Nephron (organoid): Measurements from ENCODE around the gene KIAA0930.
"Not testable (repeated sequence)": the region's sequence is repeated elsewhere in the genome, so short reads cannot be mapped to it uniquely, and the experiment has no call there.

ENCODE experiments used
- H3K27ac Mint-ChIP-seq, 3 experiments: 2 replicates each; pipeline ENCODE4 v1.8.0; 2020; ENCODE audit warnings: mixed read lengths in 3 of 3, mild to moderate bottlenecking in 2 of 3, moderate library complexity in 1 of 3
- H3K27me3 Mint-ChIP-seq: 2 replicates; pipeline ENCODE4 v1.8.0; 2021; ENCODE audit warnings: low read depth, mild to moderate bottlenecking, moderate library complexity, mixed read lengths
- H3K36me3 Mint-ChIP-seq: 2 replicates; pipeline ENCODE4 v1.8.0; 2020; ENCODE audit warnings: low read depth, mixed read lengths
- H3K4me1 Mint-ChIP-seq: 2 replicates; pipeline ENCODE4 v1.8.0; 2020; ENCODE audit warnings: mixed read lengths
- H3K4me3 Mint-ChIP-seq, 3 experiments: 2 replicates each; pipeline ENCODE4 v1.8.0; 2020; ENCODE audit warnings: mild to moderate bottlenecking in 3 of 3, mixed read lengths in 3 of 3, moderate library complexity in 2 of 3
- H3K9me3 Mint-ChIP-seq: 2 replicates; pipeline ENCODE4 v1.8.0; 2020; ENCODE audit warnings: mixed read lengths
- TF ChIP-seq, protein P1 (sequence below), 3 experiments: fragments of 200-600 bp; sonication (generic); IDR thresholded peaks; one replicate each; pipeline ENCODE4 v1.5.0; 2021; ENCODE audit warnings: antibody characterized with exemption in 3 of 3; ENCODE audit not compliant: unreplicated experiment in 3 of 3

KIAA0930 gene

DNA sequence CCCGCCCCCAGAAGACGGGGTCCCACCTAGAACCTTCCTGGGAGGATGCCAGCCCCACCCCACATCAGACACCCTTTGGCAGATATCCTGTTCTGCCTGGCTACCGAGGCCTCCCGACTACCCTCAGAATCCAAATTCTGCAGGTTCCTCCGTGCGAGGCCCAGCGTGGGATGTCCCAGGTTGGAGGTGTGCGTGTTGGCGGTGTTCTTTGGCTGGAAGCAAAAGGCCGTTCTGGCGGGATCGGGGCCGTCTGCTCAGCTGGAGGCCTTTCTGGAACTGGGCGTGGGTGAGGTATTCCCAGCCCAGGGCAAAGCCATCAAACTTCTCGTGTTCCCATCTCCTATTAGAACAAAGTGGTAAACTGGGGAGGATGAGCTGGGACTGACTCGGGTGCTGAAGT, 44.4 kb downstream of the KIAA0930 start:
- Mint-ChIP-seq H3K4me1 (peaks cover 18% of the 10 kb centered on the region), H3K27me3 (no peaks in the 10 kb centered on the region), H3K9me3 (no peaks in the 10 kb centered on the region), H3K4me3 (no peak overlapping the region), H3K36me3 (peaks cover 16% of the 10 kb centered on the region), H3K27ac (no peak overlapping the region)
- TF ChIP-seq, protein P1, sequence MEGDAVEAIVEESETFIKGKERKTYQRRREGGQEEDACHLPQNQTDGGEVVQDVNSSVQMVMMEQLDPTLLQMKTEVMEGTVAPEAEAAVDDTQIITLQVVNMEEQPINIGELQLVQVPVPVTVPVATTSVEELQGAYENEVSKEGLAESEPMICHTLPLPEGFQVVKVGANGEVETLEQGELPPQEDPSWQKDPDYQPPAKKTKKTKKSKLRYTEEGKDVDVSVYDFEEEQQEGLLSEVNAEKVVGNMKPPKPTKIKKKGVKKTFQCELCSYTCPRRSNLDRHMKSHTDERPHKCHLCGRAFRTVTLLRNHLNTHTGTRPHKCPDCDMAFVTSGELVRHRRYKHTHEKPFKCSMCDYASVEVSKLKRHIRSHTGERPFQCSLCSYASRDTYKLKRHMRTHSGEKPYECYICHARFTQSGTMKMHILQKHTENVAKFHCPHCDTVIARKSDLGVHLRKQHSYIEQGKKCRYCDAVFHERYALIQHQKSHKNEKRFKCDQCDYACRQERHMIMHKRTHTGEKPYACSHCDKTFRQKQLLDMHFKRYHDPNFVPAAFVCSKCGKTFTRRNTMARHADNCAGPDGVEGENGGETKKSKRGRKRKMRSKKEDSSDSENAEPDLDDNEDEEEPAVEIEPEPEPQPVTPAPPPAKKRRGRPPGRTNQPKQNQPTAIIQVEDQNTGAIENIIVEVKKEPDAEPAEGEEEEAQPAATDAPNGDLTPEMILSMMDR (IDR thresholded peaks at IDR 0.05; ENCODE audit: unreplicated experiment in 3 of 3) = no peak

DNA sequence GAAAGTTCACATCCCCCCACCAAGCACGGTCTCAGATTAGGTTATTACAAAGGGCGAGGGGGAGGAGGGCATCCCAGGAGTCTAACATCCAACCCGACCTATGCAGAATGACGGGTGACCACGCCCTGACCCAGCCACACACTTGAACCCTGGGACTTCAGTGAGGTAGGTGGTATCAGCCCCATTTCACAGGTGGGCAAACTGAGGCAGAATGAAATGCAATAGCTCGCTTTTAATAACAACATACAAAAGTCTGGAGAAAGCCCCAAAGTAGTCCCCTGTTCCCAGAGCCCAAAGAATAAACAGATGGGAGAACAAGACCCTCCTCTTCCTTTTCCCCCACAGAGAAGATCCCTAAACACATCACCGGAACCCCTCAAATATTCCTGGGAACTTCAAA, 45.1 kb downstream of the KIAA0930 start:
- Mint-ChIP-seq H3K4me3 (no peak overlapping the region), H3K4me1 (peaks cover 11% of the 10 kb centered on the region), H3K9me3 (no peaks in the 10 kb centered on the region), H3K27ac (no peak overlapping the region), H3K36me3 (peaks cover 15% of the 10 kb centered on the region), H3K27me3 (no peaks in the 10 kb centered on the region)
- TF ChIP-seq, protein P1 (IDR thresholded peaks at IDR 0.05; ENCODE audit: unreplicated experiment in 3 of 3) = no peak

- no peak overlapping the region for H3K27ac Mint-ChIP-seq
- peaks cover 10% of the 10 kb centered on the region for H3K36me3 Mint-ChIP-seq
- peaks cover 9% of the 10 kb centered on the region for H3K4me1 Mint-ChIP-seq
- no peaks in the 10 kb centered on the region for H3K27me3 Mint-ChIP-seq
- TF ChIP-seq, protein P1 (IDR thresholded peaks at IDR 0.05; ENCODE audit: unreplicated experiment in 3 of 3) = no peak
- H3K9me3 Mint-ChIP-seq = no peaks in the 10 kb centered on the region
- no peak overlapping the region for H3K4me3 Mint-ChIP-seq
These were observed 46.0 kb downstream of the KIAA0930 start for GRCh38 chr22:45194686-45195085.

DNA sequence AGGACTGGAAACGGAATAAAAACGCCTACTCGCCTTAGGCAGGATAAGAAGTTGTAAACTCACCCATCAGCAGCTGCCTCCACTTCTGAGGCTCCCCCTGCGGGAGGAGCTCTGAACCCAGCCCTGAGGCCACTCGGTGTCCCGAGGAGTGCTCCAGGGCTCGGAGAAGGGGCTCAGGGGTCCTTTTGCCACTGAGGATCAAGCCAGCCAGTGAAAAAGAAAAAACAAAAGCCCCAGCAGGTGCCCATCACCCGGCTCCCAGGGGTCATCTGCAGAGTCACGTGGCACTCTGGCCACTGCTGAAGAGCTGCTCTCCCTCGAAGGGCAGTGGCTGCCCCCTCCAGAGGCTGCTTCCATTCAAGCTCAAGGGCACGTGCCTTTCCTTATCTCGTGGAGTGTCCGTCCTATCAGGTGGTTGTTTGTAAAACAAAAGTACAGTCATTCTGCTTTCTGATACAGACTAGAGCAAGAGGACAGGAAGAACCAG, 48.0 kb downstream of the KIAA0930 start:
- Mint-ChIP-seq H3K27ac (no peak overlapping the region), H3K36me3 (peaks cover 13% of the 10 kb centered on the region), H3K4me3 (no peak overlapping the region), H3K4me1 (peaks cover 3% of the 10 kb centered on the region), H3K9me3 (no peaks in the 10 kb centered on the region), H3K27me3 (no peaks in the 10 kb centered on the region)
- TF ChIP-seq, protein P1 (IDR thresholded peaks at IDR 0.05; ENCODE audit: unreplicated experiment in 3 of 3) = no peak

- not testable (repeated sequence) for H3K4me3 Mint-ChIP-seq, H3K4me1 Mint-ChIP-seq, H3K27me3 Mint-ChIP-seq, H3K9me3 Mint-ChIP-seq, H3K27ac Mint-ChIP-seq
- peaks cover 19% of the 10 kb centered on the region for H3K36me3 Mint-ChIP-seq
These were observed 48.9 kb downstream of the KIAA0930 start for GRCh38 chr22:45191746-45192145.

GRCh38 chr22:45190202-45190872, 50.4 kb downstream of the KIAA0930 start:
- no peak overlapping the region for H3K27ac Mint-ChIP-seq
- no peaks in the 10 kb centered on the region for H3K9me3 Mint-ChIP-seq
- no peaks in the 10 kb centered on the region for H3K4me1 Mint-ChIP-seq
- TF ChIP-seq, protein P1 (IDR thresholded peaks at IDR 0.05; ENCODE audit: unreplicated experiment in 3 of 3) = no peak
- H3K4me3 Mint-ChIP-seq = no peak overlapping the region
- peaks cover 27% of the 10 kb centered on the region for H3K36me3 Mint-ChIP-seq
- H3K27me3 Mint-ChIP-seq = no peaks in the 10 kb centered on the region
